ENCODE measurements around the gene TMEM44.
"Not testable (repeated sequence)": the region's sequence is repeated elsewhere in the genome, so short reads cannot be mapped to it uniquely, and the experiment has no call there.

Gene TMEM44

DNA sequence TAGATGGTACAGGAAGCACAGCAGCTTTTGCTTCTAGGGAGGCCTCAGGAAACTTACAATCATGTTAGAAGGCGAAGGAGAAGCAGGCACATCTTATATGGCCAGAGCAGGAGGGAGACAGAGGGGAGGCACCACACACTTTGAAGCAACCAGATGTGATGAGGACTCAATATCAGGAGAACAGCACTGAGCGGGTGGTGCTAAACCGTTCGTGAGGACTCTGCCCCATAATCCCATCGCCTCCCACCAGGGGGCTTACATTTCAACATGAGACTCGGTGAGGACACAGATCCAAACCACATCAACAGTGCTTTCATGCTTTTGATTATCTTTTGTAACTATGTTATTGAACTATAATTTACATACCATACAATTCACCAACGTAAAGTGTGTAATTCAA lies 7.6 kb upstream of the TMEM44 start:
- DNase-seq, result no peak

- DNase-seq, result no peak
Observed at GRCh38 chr3:194638991-194639605, 5.9 kb upstream of the TMEM44 start.

GRCh38 chr3:194637541-194638400 lies 4.6 kb upstream of the TMEM44 start:
- DNase-seq, result no peak

DNA sequence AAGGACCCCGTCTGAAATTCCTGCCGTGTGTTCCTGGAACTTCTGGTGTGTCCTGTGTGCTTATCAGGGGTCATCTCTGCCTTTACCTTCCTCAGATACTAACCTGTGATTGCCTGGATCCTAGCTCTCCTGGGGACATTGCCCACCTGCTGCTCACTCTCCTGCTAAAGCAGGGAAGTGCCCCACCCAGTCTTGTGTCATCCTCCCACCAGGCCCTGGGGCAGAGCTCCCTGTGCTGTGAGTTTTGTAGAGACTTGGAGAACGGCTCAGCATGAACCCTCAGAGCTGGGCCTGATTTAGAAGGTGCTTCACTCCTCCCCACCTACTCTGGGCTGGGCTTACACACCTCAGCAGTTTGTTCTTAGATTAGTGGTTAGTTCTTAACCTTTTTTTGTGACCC lies 3.8 kb upstream of the TMEM44 start:
- no peak for DNase-seq

GRCh38 chr3:194632809-194633348 lies 340 bp downstream of the TMEM44 start:
- DNase-seq, result no peak

DNA sequence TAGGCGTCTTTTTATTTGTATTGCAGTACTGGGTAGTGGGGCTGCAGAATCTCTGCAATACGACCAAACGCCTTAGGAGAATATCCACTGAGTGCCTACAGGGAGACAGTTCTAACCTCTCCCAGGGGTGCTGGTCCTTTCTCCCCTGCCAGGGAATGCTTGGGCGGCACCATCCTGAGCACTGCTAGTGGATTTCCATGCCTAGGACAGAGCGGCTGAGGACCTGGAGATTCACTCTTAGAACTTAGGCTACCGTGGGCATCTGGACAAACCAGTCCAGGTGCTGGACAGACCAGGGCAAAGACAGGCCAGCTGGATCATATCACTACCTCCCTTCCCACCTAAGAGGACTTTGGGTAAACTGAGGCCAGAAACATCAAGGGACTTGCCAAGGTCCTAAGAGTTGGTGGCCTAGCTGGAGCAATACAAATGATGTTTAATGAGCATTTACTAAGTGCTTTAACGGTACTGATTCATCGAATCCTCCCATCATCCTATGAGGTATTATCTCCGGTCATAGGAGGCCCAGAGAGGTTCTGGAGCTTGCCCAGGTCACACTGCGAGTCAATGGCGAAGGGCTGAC lies 902 bp downstream of the TMEM44 start:
- no peak for DNase-seq

DNA sequence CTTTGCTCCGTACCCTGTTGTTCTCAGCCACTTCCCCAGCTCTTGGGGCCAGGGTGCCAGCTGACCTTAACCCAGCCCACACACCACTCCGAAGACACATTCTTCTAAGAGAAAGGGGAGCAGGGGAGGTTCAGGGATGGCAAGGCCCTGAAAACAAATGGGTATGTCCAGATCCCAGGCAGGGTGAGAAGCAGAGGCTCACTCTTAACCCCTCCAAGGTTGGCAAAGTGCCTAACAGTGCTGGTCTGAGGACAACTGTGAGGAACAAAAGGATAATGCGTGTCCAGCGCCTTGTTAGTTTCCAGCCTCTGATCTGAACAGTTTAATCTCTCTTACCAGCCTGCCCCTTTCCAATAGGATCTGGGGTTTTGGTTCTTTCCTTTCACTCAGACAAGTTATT lies 1.5 kb downstream of the TMEM44 start:
- DNase-seq, result no peak

DNA sequence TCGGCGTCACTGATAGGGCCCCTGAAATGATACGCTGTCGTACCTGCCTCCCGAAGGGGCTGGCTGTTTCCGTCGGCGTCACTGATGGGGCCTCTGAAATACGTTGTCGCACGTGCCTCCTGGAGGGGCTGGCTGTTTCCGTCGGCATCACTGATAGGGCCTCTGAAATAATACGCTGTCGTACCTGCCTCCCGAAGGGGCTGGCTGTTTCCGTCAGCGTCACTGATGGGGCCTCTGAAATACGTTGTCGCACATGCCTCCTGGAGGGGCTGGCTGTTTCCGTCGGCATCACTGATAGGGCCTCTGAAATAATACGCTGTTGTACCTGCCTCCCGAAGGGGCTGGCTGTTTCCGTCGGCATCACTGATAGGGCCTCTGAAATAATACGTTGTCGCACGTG lies 2.5 kb downstream of the TMEM44 start:
- not testable (repeated sequence) for DNase-seq

DNA sequence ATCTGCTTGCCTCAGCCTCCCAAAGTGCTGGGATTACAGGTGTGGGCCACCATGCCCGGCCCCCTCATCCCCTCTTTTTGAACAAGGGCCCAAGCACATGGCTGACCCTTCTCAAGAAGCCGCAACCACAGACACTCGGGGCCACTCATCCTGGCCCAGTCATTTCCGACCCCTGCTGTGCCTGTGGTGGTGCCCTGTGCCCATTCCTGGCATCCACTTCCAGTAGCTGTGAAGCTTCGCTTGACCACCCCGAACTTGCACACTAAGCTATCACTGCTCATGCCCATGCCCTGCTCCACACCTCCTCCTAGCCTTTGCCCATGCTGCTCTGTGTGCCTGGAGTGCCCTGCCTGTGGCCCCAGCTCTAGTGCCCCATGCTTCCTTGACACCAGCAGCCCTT lies 8.3 kb downstream of the TMEM44 start:
- no peak for DNase-seq

GRCh38 chr3:194623449-194624290 lies 9.5 kb downstream of the TMEM44 start:
- DNase-seq, result no peak

GRCh38 chr3:194622621-194623340 lies 10.4 kb downstream of the TMEM44 start:
- DNase-seq, result no peak

GRCh38 chr3:194621947-194622346 lies 11.3 kb downstream of the TMEM44 start:
- DNase-seq, result no peak

DNA sequence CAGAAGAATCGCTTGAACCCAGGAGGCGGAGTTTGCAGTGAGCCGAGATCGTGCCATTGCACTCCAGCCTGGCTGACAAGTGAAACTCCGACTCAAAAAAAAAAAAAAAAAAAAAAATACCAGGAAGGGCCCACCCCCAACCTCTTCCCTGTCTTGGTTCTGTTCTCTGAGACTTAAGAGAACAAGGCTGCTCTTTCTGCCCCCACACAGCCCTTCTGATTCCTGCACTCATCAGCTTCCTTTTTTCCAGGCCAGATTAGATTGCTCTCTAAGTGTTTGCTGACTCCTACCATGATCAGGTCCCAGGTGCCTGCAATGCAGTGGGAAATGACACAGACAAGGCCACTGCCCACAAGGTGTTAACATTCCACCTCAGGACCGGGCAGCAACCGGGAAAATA lies 13.0 kb downstream of the TMEM44 start:
- no peak for DNase-seq

- DNase-seq, result no peak
Observed at GRCh38 chr3:194619741-194620140, 13.5 kb downstream of the TMEM44 start.

GRCh38 chr3:194618858-194619608 lies 14.2 kb downstream of the TMEM44 start:
- DNase-seq, result no peak

DNA sequence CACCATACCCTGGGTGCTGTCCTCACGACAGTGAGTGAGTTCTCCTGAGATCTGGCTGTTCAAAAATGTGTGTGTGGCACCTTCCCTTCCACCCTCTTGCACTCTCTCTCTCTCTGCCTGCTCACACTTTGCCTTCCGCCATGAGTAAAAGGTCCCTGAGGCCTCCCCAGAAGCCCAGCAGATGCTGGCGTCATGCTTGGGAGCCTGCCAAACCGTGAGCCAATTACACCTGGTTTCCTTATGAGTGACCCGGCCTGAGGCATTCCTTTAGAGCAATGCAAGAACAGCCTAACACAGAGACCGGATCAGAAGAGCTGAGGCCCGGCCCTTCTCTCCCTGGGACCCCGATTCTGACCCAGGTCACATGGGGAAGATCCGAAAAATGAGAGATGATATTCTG lies 15.4 kb downstream of the TMEM44 start:
- no peak for DNase-seq

DNA sequence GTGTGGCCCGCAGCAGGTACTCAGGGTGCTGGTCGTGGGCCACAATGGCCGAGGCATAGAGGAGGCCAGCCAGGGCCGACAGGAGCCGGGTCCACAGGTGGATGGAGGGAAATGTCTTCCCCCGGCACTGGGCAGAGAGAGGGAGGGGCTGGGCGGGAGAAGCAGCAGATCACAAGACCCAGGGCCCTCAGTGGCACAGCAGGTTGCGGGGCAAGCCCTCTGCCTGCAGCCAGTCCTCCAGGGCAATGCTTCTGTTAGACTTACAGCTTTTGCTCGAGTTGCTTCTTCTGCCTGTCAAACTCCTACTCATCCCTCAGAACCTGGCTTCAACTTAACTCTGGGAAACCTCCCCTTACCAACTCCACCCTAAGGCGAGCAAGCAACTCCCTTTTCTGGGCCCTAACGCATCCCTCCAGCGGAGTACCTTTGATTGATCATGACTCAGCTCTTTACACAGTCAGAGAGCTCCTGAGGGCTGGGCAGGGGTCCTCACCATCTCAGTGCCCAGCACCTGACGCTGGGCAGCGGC lies 16.0 kb downstream of the TMEM44 start:
- DNase-seq, result no peak

GRCh38 chr3:194615226-194615625 lies 18.0 kb downstream of the TMEM44 start:
- DNase-seq, result no peak

DNA sequence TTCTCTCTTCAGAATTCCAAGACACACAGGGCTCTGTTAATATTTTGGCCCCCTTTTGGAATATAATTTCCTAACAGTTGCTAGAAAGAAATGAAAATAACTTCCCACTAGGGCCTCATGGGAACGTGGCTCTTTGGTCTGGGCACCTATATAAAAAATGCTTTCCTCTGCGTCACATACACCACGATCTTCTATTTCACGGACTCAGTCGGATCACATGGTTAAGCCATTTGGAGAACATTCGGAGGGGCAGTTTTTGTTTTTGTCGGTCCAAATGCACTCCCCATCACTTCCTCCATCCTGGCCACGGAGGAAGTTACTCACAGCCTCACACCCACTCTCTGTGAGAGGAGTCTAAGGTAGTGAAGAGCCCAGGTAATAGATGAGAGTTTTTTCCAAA lies 21.0 kb downstream of the TMEM44 start:
- no peak for DNase-seq

DNA sequence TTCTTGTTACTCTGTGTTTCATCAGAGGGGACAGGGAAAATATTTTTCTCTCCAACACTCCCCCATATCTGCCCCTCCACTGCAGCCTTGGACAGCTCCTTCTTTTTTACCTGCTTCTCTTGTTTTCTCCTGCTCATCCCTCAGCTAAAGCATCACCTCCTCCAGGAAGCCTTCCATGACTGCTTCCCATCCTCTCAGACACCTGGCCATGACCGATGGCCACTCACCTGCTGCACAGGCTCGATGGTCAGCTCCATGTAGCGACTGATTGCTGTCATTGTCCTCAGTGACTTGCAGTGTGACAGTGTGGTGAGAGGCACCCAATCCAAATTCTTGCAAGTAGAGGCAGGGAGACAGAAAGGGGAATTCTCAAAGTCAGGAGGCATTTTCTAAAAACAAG lies 22.5 kb downstream of the TMEM44 start:
- no peak for DNase-seq

GRCh38 chr3:194609601-194610000 lies 23.6 kb downstream of the TMEM44 start:
- DNase-seq, result no peak
